ENCODE measurements around the gene CNTNAP2.
"Not testable (repeated sequence)": the region's sequence is repeated elsewhere in the genome, so short reads cannot be mapped to it uniquely, and the experiment has no call there.

Gene CNTNAP2

DNA sequence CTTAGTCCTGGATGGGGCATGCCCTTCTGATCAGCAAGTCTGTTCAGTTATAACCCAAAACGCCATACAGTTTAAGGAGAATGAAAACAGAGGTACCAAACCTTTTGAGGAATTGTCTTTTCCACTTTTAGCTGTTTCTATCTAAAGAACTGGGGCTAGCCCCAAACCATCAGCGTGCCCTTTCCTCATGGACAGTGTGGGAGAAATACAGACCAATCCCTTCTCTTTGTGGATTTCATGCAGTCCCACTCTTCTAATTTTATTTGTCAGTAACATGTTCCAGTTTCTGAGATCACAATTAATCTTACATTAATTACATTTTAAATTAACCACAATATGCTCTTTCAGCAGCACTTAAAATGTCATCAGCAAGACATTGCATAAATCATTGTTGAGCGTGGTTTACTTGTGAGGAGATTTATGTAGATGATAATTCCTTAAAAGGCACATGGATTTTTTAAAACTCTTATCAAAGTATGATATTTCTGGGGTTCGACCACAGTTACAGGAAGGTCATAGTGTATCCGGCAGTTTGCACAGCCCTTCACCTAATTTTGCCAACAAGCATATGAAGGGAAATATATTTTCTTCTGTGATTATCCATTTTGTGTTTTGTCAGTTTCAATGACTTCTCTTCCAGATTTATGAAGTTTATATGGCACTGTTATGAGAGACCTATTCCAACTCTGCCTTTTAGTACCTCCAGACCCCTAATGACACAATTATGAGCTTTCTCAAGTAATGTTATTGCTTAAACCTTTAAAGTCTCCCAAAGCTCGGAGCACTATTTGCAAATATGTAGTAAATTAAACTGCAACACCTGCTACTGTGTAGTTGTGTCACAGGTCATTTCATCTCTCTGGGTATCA lies 1605.6 kb downstream of the CNTNAP2 start:
- H3K4me2 ChIP-seq (ENCODE audit: insufficient read depth, low read length) = no peak overlapping the region
- no peak overlapping the region for H3K9ac ChIP-seq (ENCODE audit: low read depth, low read length)
- no peaks in the 10 kb centered on the region for H4K20me1 ChIP-seq (ENCODE audit: insufficient read depth, low read length)
- no peak overlapping the region for H3K27ac ChIP-seq (ENCODE audit: low read length)
- no peaks in the 10 kb centered on the region for H3K79me2 ChIP-seq (ENCODE audit: insufficient read depth, low read length)
- H3K4me3 ChIP-seq (ENCODE audit: low read depth in 1 of 2, low read length in 2 of 2) = no peak overlapping the region
- H3K27me3 ChIP-seq (ENCODE audit: insufficient read depth, low read length, poor library complexity) = no peaks in the 10 kb centered on the region
- no peaks in the 10 kb centered on the region for H3K4me1 ChIP-seq (ENCODE audit: insufficient read depth, low read length)
- DNase-seq = no peak
- H2AFZ ChIP-seq (ENCODE audit: low read depth, low read length) = no peak overlapping the region
- no peaks in the 10 kb centered on the region for H3K36me3 ChIP-seq (ENCODE audit: insufficient read depth, low read length)
- no peak for ATAC-seq (ENCODE audit: insufficient read depth, low read depth)
- TF ChIP-seq EZH2 (IDR thresholded peaks at IDR 0.05; ENCODE audit: borderline replicate concordance, low read depth, low read length, severe bottlenecking) = no peak
- TF ChIP-seq, protein P1, sequence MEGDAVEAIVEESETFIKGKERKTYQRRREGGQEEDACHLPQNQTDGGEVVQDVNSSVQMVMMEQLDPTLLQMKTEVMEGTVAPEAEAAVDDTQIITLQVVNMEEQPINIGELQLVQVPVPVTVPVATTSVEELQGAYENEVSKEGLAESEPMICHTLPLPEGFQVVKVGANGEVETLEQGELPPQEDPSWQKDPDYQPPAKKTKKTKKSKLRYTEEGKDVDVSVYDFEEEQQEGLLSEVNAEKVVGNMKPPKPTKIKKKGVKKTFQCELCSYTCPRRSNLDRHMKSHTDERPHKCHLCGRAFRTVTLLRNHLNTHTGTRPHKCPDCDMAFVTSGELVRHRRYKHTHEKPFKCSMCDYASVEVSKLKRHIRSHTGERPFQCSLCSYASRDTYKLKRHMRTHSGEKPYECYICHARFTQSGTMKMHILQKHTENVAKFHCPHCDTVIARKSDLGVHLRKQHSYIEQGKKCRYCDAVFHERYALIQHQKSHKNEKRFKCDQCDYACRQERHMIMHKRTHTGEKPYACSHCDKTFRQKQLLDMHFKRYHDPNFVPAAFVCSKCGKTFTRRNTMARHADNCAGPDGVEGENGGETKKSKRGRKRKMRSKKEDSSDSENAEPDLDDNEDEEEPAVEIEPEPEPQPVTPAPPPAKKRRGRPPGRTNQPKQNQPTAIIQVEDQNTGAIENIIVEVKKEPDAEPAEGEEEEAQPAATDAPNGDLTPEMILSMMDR (IDR thresholded peaks at IDR 0.05; ENCODE audit: borderline replicate concordance, extremely low read depth, low read length, poor library complexity, severe bottlenecking) = no peak
- H3K9me3 ChIP-seq (ENCODE audit: insufficient read depth, low read length, severe bottlenecking) = no peaks in the 10 kb centered on the region

DNA sequence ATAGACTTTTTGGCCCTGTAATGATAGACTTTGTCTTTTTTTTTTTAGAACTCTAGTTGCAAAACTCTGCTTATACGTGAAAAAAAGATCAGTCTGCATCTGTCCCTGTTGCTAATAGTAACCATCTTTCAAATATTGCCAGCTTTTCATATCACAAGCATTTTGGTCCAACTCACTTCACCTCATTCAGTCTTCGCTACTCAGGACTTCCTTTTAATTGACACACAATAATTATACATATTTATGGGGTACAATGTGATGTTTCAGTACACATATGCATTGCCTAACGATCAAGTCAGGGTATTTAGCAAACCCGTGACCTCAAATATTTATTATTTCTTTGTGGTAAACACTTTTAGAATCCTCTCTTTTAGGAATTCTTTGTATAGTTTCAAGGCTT lies 1606.9 kb downstream of the CNTNAP2 start:
- Histone ChIP-seq H3K4me2 (ENCODE audit: insufficient read depth, low read length) (no peak overlapping the region), H4K20me1 (ENCODE audit: insufficient read depth, low read length) (no peaks in the 10 kb centered on the region), H3K9me3 (ENCODE audit: insufficient read depth, low read length, severe bottlenecking) (no peaks in the 10 kb centered on the region), H2AFZ (ENCODE audit: low read depth, low read length) (no peak overlapping the region), H3K27me3 (ENCODE audit: insufficient read depth, low read length, poor library complexity) (no peaks in the 10 kb centered on the region), H3K27ac (ENCODE audit: low read length) (no peak overlapping the region), H3K4me1 (ENCODE audit: insufficient read depth, low read length) (no peaks in the 10 kb centered on the region), H3K36me3 (ENCODE audit: insufficient read depth, low read length) (no peaks in the 10 kb centered on the region), H3K4me3 (ENCODE audit: low read depth in 1 of 2, low read length in 2 of 2) (no peak overlapping the region), H3K79me2 (ENCODE audit: insufficient read depth, low read length) (no peaks in the 10 kb centered on the region), H3K9ac (ENCODE audit: low read depth, low read length) (no peak overlapping the region)
- ATAC-seq (ENCODE audit: insufficient read depth, low read depth) (no peak), DNase-seq (no peak)
- TF ChIP-seq, protein P1 (IDR thresholded peaks at IDR 0.05; ENCODE audit: borderline replicate concordance, extremely low read depth, low read length, poor library complexity, severe bottlenecking) = no peak
- no peak for TF ChIP-seq EZH2 (IDR thresholded peaks at IDR 0.05; ENCODE audit: borderline replicate concordance, low read depth, low read length, severe bottlenecking)

DNA sequence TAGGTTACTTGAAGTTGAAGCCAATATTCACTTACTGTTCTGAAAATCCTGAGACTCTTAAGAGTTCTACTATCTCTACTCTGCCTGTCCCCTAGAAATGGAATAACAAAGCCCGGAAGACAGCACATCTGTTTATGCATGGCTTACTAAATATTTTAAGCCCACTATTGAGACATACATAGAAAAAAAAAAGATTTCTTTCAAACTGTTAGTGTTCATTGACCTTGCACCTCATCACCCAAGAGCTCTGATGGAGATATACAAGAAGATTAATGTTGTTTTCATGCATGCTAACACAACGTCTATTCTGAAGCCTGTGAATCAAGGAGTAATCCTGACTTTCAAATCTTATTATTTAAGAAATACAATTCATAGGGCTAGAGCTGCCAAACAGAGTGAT lies 1614.7 kb downstream of the CNTNAP2 start:
- no peak for ATAC-seq (ENCODE audit: insufficient read depth, low read depth)
- Histone ChIP-seq H3K9me3 (ENCODE audit: insufficient read depth, low read length, severe bottlenecking) (no peaks in the 10 kb centered on the region), H3K4me3 (ENCODE audit: low read depth in 1 of 2, low read length in 2 of 2) (no peak overlapping the region), H2AFZ (ENCODE audit: low read depth, low read length) (no peak overlapping the region), H3K36me3 (ENCODE audit: insufficient read depth, low read length) (no peaks in the 10 kb centered on the region), H4K20me1 (ENCODE audit: insufficient read depth, low read length) (no peaks in the 10 kb centered on the region), H3K27ac (ENCODE audit: low read length) (no peak overlapping the region), H3K79me2 (ENCODE audit: insufficient read depth, low read length) (no peaks in the 10 kb centered on the region), H3K9ac (ENCODE audit: low read depth, low read length) (no peak overlapping the region), H3K27me3 (ENCODE audit: insufficient read depth, low read length, poor library complexity) (no peaks in the 10 kb centered on the region), H3K4me2 (ENCODE audit: insufficient read depth, low read length) (no peak overlapping the region), H3K4me1 (ENCODE audit: insufficient read depth, low read length) (no peaks in the 10 kb centered on the region)
- no peak for DNase-seq
- TF ChIP-seq, protein P1 (IDR thresholded peaks at IDR 0.05; ENCODE audit: borderline replicate concordance, extremely low read depth, low read length, poor library complexity, severe bottlenecking) = no peak
- TF ChIP-seq EZH2 (IDR thresholded peaks at IDR 0.05; ENCODE audit: borderline replicate concordance, low read depth, low read length, severe bottlenecking) = no peak

DNA sequence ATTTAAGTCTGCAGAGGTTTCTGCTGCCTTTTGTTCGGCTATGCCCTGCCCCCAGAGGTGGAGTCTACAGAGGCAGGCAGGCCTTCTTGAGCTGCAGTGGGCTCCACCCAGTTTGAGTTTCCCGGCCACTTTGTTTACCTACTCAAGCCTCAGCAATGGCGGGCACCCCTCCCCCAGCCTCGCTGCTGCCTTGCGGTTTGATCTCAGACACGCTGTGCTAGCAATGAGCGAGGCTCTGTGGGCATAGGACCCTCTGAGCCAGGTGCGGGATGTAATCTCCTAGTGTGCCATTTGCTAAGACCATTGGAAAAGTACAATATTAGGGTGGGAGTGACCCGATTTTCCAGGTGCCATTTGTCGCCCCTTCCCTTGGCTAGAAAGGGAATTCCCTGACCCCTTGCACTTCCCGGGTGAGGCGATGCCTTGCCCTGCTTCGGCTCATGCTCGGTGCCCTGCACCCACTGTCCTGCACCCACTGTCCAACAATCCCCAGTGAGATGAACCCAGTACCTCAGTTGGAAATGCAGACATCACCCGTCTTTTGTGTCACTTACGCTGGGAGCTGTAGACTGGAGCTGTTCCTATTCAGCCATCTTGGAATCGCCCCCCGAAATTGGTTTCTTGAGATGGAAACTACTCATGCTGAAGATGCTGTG lies 1621.1 kb downstream of the CNTNAP2 start:
- not testable (repeated sequence) for H3K4me3 ChIP-seq (ENCODE audit: low read depth in 1 of 2, low read length in 2 of 2); H3K9ac ChIP-seq (ENCODE audit: low read depth, low read length); H3K79me2 ChIP-seq (ENCODE audit: insufficient read depth, low read length); DNase-seq; H3K27ac ChIP-seq (ENCODE audit: low read length); H2AFZ ChIP-seq (ENCODE audit: low read depth, low read length); H3K9me3 ChIP-seq (ENCODE audit: insufficient read depth, low read length, severe bottlenecking); H4K20me1 ChIP-seq (ENCODE audit: insufficient read depth, low read length); H3K4me2 ChIP-seq (ENCODE audit: insufficient read depth, low read length); H3K36me3 ChIP-seq (ENCODE audit: insufficient read depth, low read length); ATAC-seq (ENCODE audit: insufficient read depth, low read depth); H3K27me3 ChIP-seq (ENCODE audit: insufficient read depth, low read length, poor library complexity); H3K4me1 ChIP-seq (ENCODE audit: insufficient read depth, low read length)
